ENCODE measurements around the gene GPR152.

Gene GPR152

DNA sequence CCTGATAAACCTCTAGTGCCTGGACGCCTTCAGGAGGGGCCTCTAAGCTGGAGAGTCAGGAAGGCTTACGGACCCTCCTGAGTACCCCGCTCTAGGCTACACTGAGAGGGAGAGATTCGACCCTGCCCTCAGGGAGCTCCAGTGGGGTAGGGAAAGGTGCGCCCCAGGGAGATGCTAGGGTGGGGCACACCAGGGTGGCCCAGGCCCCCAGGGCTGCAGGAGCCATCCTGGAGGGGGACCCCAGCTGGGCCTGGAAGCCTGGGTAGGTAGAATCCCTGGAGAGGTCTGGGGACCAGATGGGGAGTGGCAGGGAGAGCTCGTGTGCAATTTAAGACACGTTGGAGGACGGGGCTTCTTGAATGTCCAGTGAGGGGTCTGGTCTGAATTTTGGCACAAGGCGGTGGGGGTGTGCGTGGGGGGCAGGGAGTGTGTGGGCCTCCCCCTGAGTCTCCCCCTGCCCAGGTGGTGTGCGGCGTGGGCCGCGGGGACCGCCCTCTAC is 32.3 kb downstream of the GPR152 start:
- no peaks in the 10 kb centered on the region; the same call in 1 of the 2 replicates for H3K27me3 ChIP-seq (replicated peaks; ENCODE audit: control insufficient read depth, insufficient read depth, low read length)
- TF ChIP-seq, protein P1, sequence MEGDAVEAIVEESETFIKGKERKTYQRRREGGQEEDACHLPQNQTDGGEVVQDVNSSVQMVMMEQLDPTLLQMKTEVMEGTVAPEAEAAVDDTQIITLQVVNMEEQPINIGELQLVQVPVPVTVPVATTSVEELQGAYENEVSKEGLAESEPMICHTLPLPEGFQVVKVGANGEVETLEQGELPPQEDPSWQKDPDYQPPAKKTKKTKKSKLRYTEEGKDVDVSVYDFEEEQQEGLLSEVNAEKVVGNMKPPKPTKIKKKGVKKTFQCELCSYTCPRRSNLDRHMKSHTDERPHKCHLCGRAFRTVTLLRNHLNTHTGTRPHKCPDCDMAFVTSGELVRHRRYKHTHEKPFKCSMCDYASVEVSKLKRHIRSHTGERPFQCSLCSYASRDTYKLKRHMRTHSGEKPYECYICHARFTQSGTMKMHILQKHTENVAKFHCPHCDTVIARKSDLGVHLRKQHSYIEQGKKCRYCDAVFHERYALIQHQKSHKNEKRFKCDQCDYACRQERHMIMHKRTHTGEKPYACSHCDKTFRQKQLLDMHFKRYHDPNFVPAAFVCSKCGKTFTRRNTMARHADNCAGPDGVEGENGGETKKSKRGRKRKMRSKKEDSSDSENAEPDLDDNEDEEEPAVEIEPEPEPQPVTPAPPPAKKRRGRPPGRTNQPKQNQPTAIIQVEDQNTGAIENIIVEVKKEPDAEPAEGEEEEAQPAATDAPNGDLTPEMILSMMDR (IDR thresholded peaks at IDR 0.05; ENCODE audit: insufficient read depth, low read length, poor library complexity, severe bottlenecking): no peak
- DNase-seq (ENCODE audit: extremely low read depth, insufficient read length): no peak
- H3K36me3 ChIP-seq (ENCODE audit: control insufficient read depth, insufficient read depth, low read length): no peaks in the 10 kb centered on the region
- peak overlapping the region; percentile 54 for H3K4me3 ChIP-seq (replicated peaks; ENCODE audit: low read depth, low read length)

DNA sequence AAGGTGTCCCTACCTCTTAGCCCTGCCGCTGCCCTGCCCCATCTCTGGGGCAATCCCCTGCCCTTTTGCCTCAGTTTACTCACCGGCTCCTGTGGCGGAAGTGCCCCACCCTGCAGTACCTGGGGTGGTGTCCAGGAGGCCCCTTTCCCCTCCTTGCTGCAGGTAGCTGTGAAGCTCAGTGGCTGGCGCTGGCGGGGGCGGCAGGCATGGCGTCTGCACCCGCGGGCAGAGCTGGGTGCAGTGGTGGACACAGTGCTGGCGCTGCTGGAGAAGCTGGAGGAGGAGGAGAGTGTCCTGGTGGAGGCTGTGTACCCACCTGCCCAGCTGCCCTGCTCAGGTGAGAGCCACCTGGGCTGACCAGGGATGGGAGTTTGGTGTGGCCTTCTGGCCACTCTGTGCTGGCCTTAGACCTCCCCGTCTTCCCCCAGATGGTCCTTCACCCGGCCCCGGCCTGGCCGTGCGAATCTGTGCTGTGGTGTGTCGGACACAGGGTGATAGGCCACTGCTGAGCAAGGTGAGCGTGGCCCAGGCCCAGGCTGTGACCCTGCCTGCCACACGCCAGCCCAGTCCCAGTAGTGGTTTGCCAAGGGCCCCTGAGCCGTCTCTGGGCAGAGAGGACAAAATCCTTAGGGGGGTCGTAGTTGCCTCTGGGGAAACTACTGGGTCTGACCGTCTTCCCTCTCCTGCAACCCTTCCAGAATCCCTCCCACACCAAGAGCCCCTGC is 33.0 kb downstream of the GPR152 start:
- no peak for DNase-seq (ENCODE audit: extremely low read depth, insufficient read length)
- Histone ChIP-seq H3K4me3 (replicated peaks; ENCODE audit: low read depth, low read length) (no peak overlapping the region), H3K27me3 (replicated peaks; ENCODE audit: control insufficient read depth, insufficient read depth, low read length) (no peaks in the 10 kb centered on the region; the same call in 1 of the 2 replicates), H3K36me3 (ENCODE audit: control insufficient read depth, insufficient read depth, low read length) (no peaks in the 10 kb centered on the region)
- TF ChIP-seq, protein P1 (IDR thresholded peaks at IDR 0.05; ENCODE audit: insufficient read depth, low read length, poor library complexity, severe bottlenecking): no peak

DNA sequence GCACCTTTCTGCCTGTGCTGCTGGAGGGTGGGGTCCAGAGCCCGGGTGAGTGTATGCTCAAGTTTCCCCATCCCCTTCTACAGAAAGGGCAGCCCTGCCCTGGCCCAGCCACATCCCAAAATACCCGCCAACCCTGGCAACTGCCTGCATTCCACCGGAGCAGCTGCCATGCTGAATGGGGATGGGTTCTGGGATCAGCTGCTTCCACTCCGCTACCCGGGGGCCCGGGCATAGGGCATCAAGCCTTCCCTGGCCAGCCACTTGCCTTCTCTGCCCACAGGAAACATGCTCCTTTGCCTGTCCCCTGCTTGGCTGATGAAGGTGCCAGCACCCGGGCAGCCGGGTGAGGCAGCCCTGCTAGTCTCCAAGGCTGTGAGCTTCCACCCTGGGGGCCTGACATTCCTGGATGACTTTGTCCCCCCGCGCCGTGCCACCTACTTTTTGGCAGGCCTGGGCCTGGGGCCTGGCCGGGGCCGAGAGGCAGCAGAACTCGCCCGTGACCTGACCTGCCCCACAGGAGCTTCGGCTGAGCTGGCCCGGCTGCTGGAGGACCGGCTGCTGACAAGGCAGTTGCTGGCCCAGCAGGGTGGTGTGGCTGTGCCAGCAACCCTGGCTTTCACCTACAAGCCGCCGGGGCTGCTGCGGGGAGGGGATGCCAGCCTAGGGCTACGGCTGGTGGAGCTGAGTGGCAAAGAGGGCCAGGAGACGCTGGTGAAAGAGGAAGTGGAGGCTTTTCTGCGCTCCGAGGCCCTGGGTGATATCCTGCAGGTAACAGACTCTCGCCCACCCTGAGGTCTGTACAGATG is 33.9 kb downstream of the GPR152 start:
- no peaks in the 10 kb centered on the region for H3K36me3 ChIP-seq (ENCODE audit: control insufficient read depth, insufficient read depth, low read length)
- no peak for DNase-seq (ENCODE audit: extremely low read depth, insufficient read length)
- TF ChIP-seq, protein P1 (IDR thresholded peaks at IDR 0.05; ENCODE audit: insufficient read depth, low read length, poor library complexity, severe bottlenecking): no peak
- H3K27me3 ChIP-seq (replicated peaks; ENCODE audit: control insufficient read depth, insufficient read depth, low read length): no peaks in the 10 kb centered on the region; the same call in 1 of the 2 replicates
- no peak overlapping the region for H3K4me3 ChIP-seq (replicated peaks; ENCODE audit: low read depth, low read length)

DNA sequence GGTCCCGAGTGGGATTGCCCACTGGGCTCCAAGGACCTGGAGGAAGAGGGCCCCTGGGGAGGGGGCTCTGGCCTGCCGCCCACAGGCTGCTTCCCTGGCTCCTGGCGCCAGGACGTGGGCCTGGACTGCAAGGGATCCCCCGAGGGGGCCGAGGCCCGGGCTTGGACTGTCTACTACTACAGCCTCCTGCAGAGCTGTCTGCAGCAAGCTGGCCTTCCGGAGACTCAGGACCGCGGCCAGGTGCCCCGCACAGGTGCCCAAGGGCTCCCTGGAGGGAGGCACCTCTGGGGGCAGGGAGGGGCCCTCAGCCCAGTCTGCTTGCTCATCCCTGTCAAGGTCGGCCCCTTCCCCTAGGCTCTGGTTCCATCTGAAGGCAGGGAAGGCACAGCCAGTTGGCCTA is 35.1 kb downstream of the GPR152 start:
- Histone ChIP-seq H3K4me3 (replicated peaks; ENCODE audit: low read depth, low read length) (no peak overlapping the region), H3K27me3 (replicated peaks; ENCODE audit: control insufficient read depth, insufficient read depth, low read length) (no peaks in the 10 kb centered on the region; the same call in 1 of the 2 replicates), H3K36me3 (ENCODE audit: control insufficient read depth, insufficient read depth, low read length) (no peaks in the 10 kb centered on the region)
- no peak for DNase-seq (ENCODE audit: extremely low read depth, insufficient read length)
- TF ChIP-seq, protein P1 (IDR thresholded peaks at IDR 0.05; ENCODE audit: insufficient read depth, low read length, poor library complexity, severe bottlenecking): no peak

DNA sequence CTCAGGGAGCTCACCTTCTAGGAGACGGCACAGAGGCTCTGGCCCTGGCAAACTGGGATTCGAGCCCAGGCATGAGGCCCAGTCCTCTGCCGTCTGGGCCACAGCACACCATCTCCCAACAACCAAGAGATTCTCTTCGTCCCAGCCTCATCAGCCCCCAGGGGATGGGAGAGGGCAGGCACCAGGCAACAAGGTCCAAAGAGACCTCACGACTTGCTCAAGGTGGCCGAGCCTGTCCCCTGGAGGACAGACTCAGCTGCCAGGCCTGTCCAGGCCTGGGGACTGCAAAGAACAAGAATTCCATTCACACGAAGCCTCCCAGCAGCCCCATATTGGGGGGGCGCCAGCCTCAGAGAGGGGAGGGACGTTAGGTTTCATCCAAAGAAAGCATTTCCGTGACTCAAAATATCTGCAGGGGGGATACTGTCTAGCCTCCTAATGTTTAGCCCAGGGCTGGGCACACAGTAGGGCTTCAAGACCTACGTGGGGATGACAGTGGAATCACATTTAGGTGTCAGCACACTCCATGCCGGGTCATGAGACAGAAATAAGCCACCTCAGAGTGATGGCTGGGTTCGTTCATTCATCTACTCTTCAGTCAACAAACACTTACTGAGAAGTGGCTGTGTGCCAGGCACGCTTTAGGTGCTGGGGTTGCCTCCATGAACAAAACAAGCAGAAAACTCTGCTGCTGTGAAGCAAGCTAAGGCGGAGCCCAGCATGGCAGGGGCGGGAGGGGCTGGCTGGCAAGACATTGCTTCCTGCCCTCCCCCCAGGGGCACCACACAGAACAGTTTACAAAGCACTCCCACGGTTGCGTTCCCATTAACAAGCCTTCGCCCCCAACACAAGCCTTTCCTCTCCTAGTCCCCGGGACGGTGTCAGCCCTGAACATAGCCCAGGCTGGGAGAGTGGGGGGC is 35.9 kb downstream of the GPR152 start:
- Histone ChIP-seq H3K4me3 (replicated peaks; ENCODE audit: low read depth, low read length) (no peak overlapping the region), H3K36me3 (ENCODE audit: control insufficient read depth, insufficient read depth, low read length) (no peaks in the 10 kb centered on the region), H3K27me3 (replicated peaks; ENCODE audit: control insufficient read depth, insufficient read depth, low read length) (no peaks in the 10 kb centered on the region; the same call in 1 of the 2 replicates)
- no peak for DNase-seq (ENCODE audit: extremely low read depth, insufficient read length)
- TF ChIP-seq, protein P1 (IDR thresholded peaks at IDR 0.05; ENCODE audit: insufficient read depth, low read length, poor library complexity, severe bottlenecking): no peak
